ENCODE results near the gene CFAP299. TPM values are rescaled to one million over a fixed set of nuclear protein-coding genes. Genes with fewer than 3 reads are reported as not detected.

CFAP299 gene
- total and polyA plus RNA-seq, 2 of the 8 experiments (the other 6 are each of a cell fraction or from before 2014, with no cell fraction given) = not detected

GRCh38 chr4:80726471-80726870 lies 390.9 kb downstream of the CFAP299 start:
- H3K9me3 ChIP-seq (ENCODE audit: insufficient read depth in 2 of 2, low read depth in 1 of 2, low read length in 1 of 2) = no peaks in the 10 kb centered on the region
- H3K27me3 ChIP-seq (replicated peaks in 1 of 4; ENCODE audit: control insufficient read depth in 3 of 4, extremely low read depth in 1 of 4, insufficient read depth in 3 of 4, low read length in 3 of 4) = peaks cover 0 to 4% (median 1%) of the 10 kb centered on the region in 4 experiments; a peak in 4 of 7 replicates
- H3K4ac ChIP-seq (replicated peaks; ENCODE audit: insufficient read length, low read depth, low read length) = no peak overlapping the region
- H3K56ac ChIP-seq (replicated peaks; ENCODE audit: insufficient read length, low read depth, low read length) = no peak overlapping the region
- no peak overlapping the region for H2AK5ac ChIP-seq (ENCODE audit: low read depth, low read length)
- no peak overlapping the region for H3K27ac ChIP-seq (ENCODE audit: low read depth, low read length)
- H4K20me1 ChIP-seq (replicated peaks in 1 of 2; ENCODE audit: control insufficient read depth in 1 of 2, insufficient read depth in 2 of 2, low read length in 2 of 2) = no peaks in the 10 kb centered on the region
- no peak overlapping the region for H2AFZ ChIP-seq (ENCODE audit: low read length)
- no peak overlapping the region for H4K8ac ChIP-seq (ENCODE audit: extremely low read depth, insufficient read depth, low read length)
- H2BK5ac ChIP-seq (ENCODE audit: low read depth, low read length) = no peak overlapping the region
- WGBS, 2 experiments (ENCODE audit: extremely low coverage in 1 of 2, insufficient coverage in 1 of 2, insufficient read length in 1 of 2, insufficient replicate concordance in 2 of 2, low coverage in 1 of 2, low lambda C conversion rate in 2 of 2, missing lambda C conversion rate in 1 of 2) = 94% methylated on average over 1 of the region's 1 CpG; no CpG with 5 or more reads in 1 of the 2 experiments
- H3K23ac ChIP-seq (ENCODE audit: insufficient read length) = no peak overlapping the region
- H3K23me2 ChIP-seq (ENCODE audit: low read depth, low read length) = no peaks in the 10 kb centered on the region
- H2BK20ac ChIP-seq (ENCODE audit: low read length) = no peak overlapping the region
- H3K4me2 ChIP-seq (ENCODE audit: insufficient read depth in 1 of 2, low read depth in 2 of 2, low read length in 2 of 2) = no peak overlapping the region
- no peak overlapping the region for H2BK15ac ChIP-seq (ENCODE audit: low read length)
- no peak overlapping the region for H3K18ac ChIP-seq (ENCODE audit: extremely low read depth, low read length)
- H3K79me1 ChIP-seq (ENCODE audit: low read depth, low read length) = no peaks in the 10 kb centered on the region
- no peaks in the 10 kb centered on the region for H3K36me3 ChIP-seq (ENCODE audit: control insufficient read depth in 2 of 4, insufficient read depth in 4 of 4, low read length in 3 of 4)
- POLR2A ChIA-PET (ENCODE audit: partially characterized antibody) = no interaction called here
- H3K14ac ChIP-seq (ENCODE audit: insufficient read length) = no peak overlapping the region
- CTCF ChIA-PET (ENCODE audit: partially characterized antibody) = interaction anchor here (0.6 to 1.0 kb wide), 2 partner anchors 263 to 313 kb away, joined by 3 read pairs; no protein-coding TSS in a partner anchor
- no peak overlapping the region for H2BK12ac ChIP-seq (ENCODE audit: low read depth, low read length)
- H3K79me2 ChIP-seq (ENCODE audit: control insufficient read depth in 1 of 2, insufficient read depth in 2 of 2, low read length in 2 of 2) = no peaks in the 10 kb centered on the region
- DNase-seq (ENCODE audit: low read depth in 1 of 2, low spot score in 2 of 2) (no peak), FAIRE-seq (no peak)
- no peak overlapping the region for H3K9ac ChIP-seq (replicated peaks in 1 of 4; ENCODE audit: extremely low read depth in 1 of 4, low read depth in 3 of 4, low read length in 3 of 4)
- H4K5ac ChIP-seq (ENCODE audit: insufficient read length, low read depth, low read length) = no peak overlapping the region
- H2BK120ac ChIP-seq (replicated peaks; ENCODE audit: low read depth, low read length) = no peak overlapping the region
- H3K4me1 ChIP-seq (replicated peaks in 1 of 4; ENCODE audit: control insufficient read depth in 3 of 4, insufficient read depth in 4 of 4, low read length in 3 of 4) = no peaks in the 10 kb centered on the region
- no peak overlapping the region for H3K4me3 ChIP-seq (ENCODE audit: extremely low read depth in 1 of 4, insufficient read depth in 2 of 4, low read depth in 3 of 4, low read length in 4 of 4)
- no peak overlapping the region for H4K91ac ChIP-seq (replicated peaks; ENCODE audit: insufficient read length, low read length)
- TF ChIP-seq NANOG (IDR thresholded peaks at IDR 0.05; ENCODE audit: insufficient read depth, low read depth, low read length, poor library complexity, severe bottlenecking) = no peak
- TF ChIP-seq NRF1 (IDR thresholded peaks at IDR 0.05; ENCODE audit: low read depth, low read length) = no peak
- no peak for TF ChIP-seq GTF2F1 (IDR thresholded peaks at IDR 0.05; ENCODE audit: borderline replicate concordance, low read depth, low read length)
- no peak for TF ChIP-seq CEBPB (IDR thresholded peaks at IDR 0.05; ENCODE audit: low read depth, low read length)
- TF ChIP-seq JUN (IDR thresholded peaks at IDR 0.05; ENCODE audit: low read depth, low read length) = no peak
- TF ChIP-seq RBBP5 (IDR thresholded peaks at IDR 0.05; ENCODE audit: borderline replicate concordance, low read depth, low read length) = no peak
- TF ChIP-seq CHD1 (IDR thresholded peaks at IDR 0.05; ENCODE audit: low read depth, low read length) = no peak
- TF ChIP-seq SRF (IDR thresholded peaks at IDR 0.05; ENCODE audit: low read depth, low read length) = no peak
- no peak for TF ChIP-seq CTBP2 (IDR thresholded peaks at IDR 0.05; ENCODE audit: borderline replicate concordance, insufficient read depth, insufficient read length, low read length)
- no peak for TF ChIP-seq USF2 (IDR thresholded peaks at IDR 0.05; ENCODE audit: low read length)
- no peak for TF ChIP-seq POLR2AphosphoS5 (IDR thresholded peaks at IDR 0.05; ENCODE audit: low read depth, low read length)
- no peak for TF ChIP-seq ASH2L (IDR thresholded peaks at IDR 0.05; ENCODE audit: low read length)
- TF ChIP-seq TBP (IDR thresholded peaks at IDR 0.05; ENCODE audit: low read depth, low read length) = no peak
